T-helper 9 cell (primary cell): ENCODE results near the gene C20orf204.

Experiments used
- DNase-seq: peaks from one replicate; pipeline ENCODE4 v3.0.0-alpha.2; 2020

C20orf204 gene

GRCh38 chr20:64072498-64073063, 36.6 kb downstream of the C20orf204 start:
- no peak for DNase-seq

- no peak for DNase-seq
Observed at GRCh38 chr20:64073476-64074183, 37.6 kb downstream of the C20orf204 start.

GRCh38 chr20:64074184-64074789, 38.3 kb downstream of the C20orf204 start:
- no peak for DNase-seq

- no peak for DNase-seq
Observed at GRCh38 chr20:64074963-64075362, 39.0 kb downstream of the C20orf204 start.

GRCh38 chr20:64075556-64075955, 39.6 kb downstream of the C20orf204 start:
- DNase-seq, result no peak

GRCh38 chr20:64076061-64076997, 40.3 kb downstream of the C20orf204 start:
- no peak for DNase-seq

- no peak for DNase-seq
Observed at GRCh38 chr20:64077094-64077493, 41.1 kb downstream of the C20orf204 start.

- DNase-seq, result no peak
Observed at GRCh38 chr20:64077541-64077875, 41.5 kb downstream of the C20orf204 start.

- DNase-seq, result peak; percentile 45
Observed at GRCh38 chr20:64077876-64078551, 42.0 kb downstream of the C20orf204 start.

- DNase-seq, result no peak
Observed at GRCh38 chr20:64078934-64079272, 42.9 kb downstream of the C20orf204 start.

GRCh38 chr20:64079273-64080012, 43.5 kb downstream of the C20orf204 start, which contains the start of gene RGS19:
RGS19 (minus strand) TSS chr20:64079518; CDS start chr20:64076886, 2,632 bp downstream.
- DNase-seq, result peak; percentile 67

- peak; percentile 58 for DNase-seq
Observed at GRCh38 chr20:64080013-64080812, 44.2 kb downstream of the C20orf204 start, which contains the start of gene OPRL1. OPRL1 (plus strand) TSS chr20:64080082; CDS start chr20:64092721, 12,639 bp downstream.

GRCh38 chr20:64080813-64081623, 45.0 kb downstream of the C20orf204 start:
- no peak for DNase-seq

- no peak for DNase-seq
Observed at GRCh38 chr20:64081624-64081964, 45.6 kb downstream of the C20orf204 start.

GRCh38 chr20:64082126-64082731, 46.2 kb downstream of the C20orf204 start:
- no peak for DNase-seq

GRCh38 chr20:64082820-64083377, 46.9 kb downstream of the C20orf204 start:
- DNase-seq, result no peak

GRCh38 chr20:64083378-64083803, 47.4 kb downstream of the C20orf204 start:
- peak; percentile 56 for DNase-seq

GRCh38 chr20:64083804-64084684, 48.1 kb downstream of the C20orf204 start, which contains the start of gene LKAAEAR1:
LKAAEAR1 (minus strand) TSS chr20:64084398; CDS start chr20:64084219, 179 bp downstream.
- no peak for DNase-seq
